WTC11 (cell line): ENCODE measurements around the gene NDUFS7.

Experiments used
- AFF4 ChIP-seq: sonication (generic); formaldehyde crosslinking; IDR thresholded peaks from 2 replicates; pipeline ENCODE4 v1.8.1; 2023; ENCODE audit warnings: mild to moderate bottlenecking, missing genetic modification reagents, borderline replicate concordance
- ATF3 ChIP-seq: sonication (generic); formaldehyde crosslinking; conservative IDR thresholded peaks from 2 replicates; pipeline ENCODE4 v1.8.1; 2022; ENCODE audit warnings: mild to moderate bottlenecking, missing genetic modification reagents
- CBFB ChIP-seq: sonication (generic); formaldehyde crosslinking; IDR thresholded peaks from 2 replicates; pipeline ENCODE4 v1.8.1; 2022; ENCODE audit warnings: mild to moderate bottlenecking, low read depth, missing genetic modification reagents
- CDX4 ChIP-seq: fragments of 250-450 bp; sonication (Bioruptor Pico); IDR thresholded peaks from 2 replicates; pipeline ENCODE4 v1.9.0; 2021; ENCODE audit warnings: moderate library complexity, mild to moderate bottlenecking, inconsistent platforms, borderline replicate concordance
- CTCF ChIP-seq: fragments of 200-600 bp; IDR thresholded peaks from 2 replicates; pipeline ENCODE4 v1.8.0; 2022; ENCODE audit warnings: antibody characterized with exemption
- E2F5 ChIP-seq: sonication (generic); formaldehyde crosslinking; IDR thresholded peaks from 2 replicates; pipeline ENCODE4 v1.8.1; 2022; ENCODE audit warnings: mild to moderate bottlenecking, moderate library complexity, missing genetic modification reagents
- ESRRA ChIP-seq: sonication (generic); formaldehyde crosslinking; IDR thresholded peaks from 2 replicates; pipeline ENCODE4 v1.8.1; 2022; ENCODE audit warnings: mild to moderate bottlenecking, missing genetic modification reagents, borderline replicate concordance
- FOXK1 ChIP-seq: sonication (generic); formaldehyde crosslinking; IDR thresholded peaks from 2 replicates; pipeline ENCODE4 v1.8.0; 2022; ENCODE audit warnings: mild to moderate bottlenecking, moderate library complexity, missing genetic modification reagents
- MAX ChIP-seq: sonication (generic); formaldehyde crosslinking; IDR thresholded peaks from 2 replicates; pipeline ENCODE4 v1.8.0; 2022; ENCODE audit warnings: mild to moderate bottlenecking, missing genetic modification reagents
- RELA ChIP-seq: sonication (generic); formaldehyde crosslinking; IDR thresholded peaks from 2 replicates; pipeline ENCODE4 v1.8.1; 2022; ENCODE audit warnings: missing genetic modification reagents, mild to moderate bottlenecking, borderline replicate concordance
- SOX15 ChIP-seq: fragments of 250-450 bp; sonication (Bioruptor Pico); IDR thresholded peaks from 2 replicates; pipeline ENCODE4 v1.9.0; 2021; ENCODE audit warnings: mild to moderate bottlenecking
- STAT6 ChIP-seq: sonication (generic); formaldehyde crosslinking; conservative IDR thresholded peaks from 2 replicates; pipeline ENCODE4 v1.8.1; 2023; ENCODE audit warnings: mild to moderate bottlenecking, low read depth, missing genetic modification reagents, moderate library complexity
- TEAD4 ChIP-seq: sonication (generic); formaldehyde crosslinking; IDR thresholded peaks from 2 replicates; pipeline ENCODE4 v1.8.0; 2022; ENCODE audit warnings: mild to moderate bottlenecking, missing genetic modification reagents
- USF1 ChIP-seq: sonication (generic); formaldehyde crosslinking; IDR thresholded peaks from 2 replicates; pipeline ENCODE4 v1.8.0; 2022; ENCODE audit warnings: mild to moderate bottlenecking, missing genetic modification reagents

GRCh38 chr19:1379126-1379905, 4.4 kb upstream of the NDUFS7 start:
- TF ChIP-seq AFF4 (CRISPR knock-in tag), result no peak
- TF ChIP-seq CTCF, result no peak
- no peak for TF ChIP-seq TEAD4
- TF ChIP-seq USF1 (CRISPR knock-in tag), result no peak
- no peak for TF ChIP-seq MAX
- TF ChIP-seq ESRRA (CRISPR knock-in tag), result no peak
- TF ChIP-seq CDX4 (CRISPR knock-in tag), result no peak
- TF ChIP-seq STAT6 (CRISPR knock-in tag), result no peak
- no peak for TF ChIP-seq ATF3
- no peak for TF ChIP-seq FOXK1 (CRISPR knock-in tag)
- TF ChIP-seq E2F5, result no peak
- no peak for TF ChIP-seq CBFB (CRISPR knock-in tag)
- no peak for TF ChIP-seq SOX15
- no peak for TF ChIP-seq RELA (CRISPR knock-in tag)
